Stimulated activated CD4-positive, alpha-beta T cell treated with anti-CD3 and anti-CD28 coated beads, Interleukin-12 subunit alpha, Interleukin-12 subunit beta, amount 100 ng/mL, for 4 hours (primary cell): ENCODE data around the gene SLIRP.
"Not testable (repeated sequence)": the region's sequence is repeated elsewhere in the genome, so short reads cannot be mapped to it uniquely, and the experiment has no call there.

ENCODE experiments used
- DNase-seq: peaks from one replicate; pipeline ENCODE4 v3.0.0-alpha.2; 2020

The SLIRP gene

DNA sequence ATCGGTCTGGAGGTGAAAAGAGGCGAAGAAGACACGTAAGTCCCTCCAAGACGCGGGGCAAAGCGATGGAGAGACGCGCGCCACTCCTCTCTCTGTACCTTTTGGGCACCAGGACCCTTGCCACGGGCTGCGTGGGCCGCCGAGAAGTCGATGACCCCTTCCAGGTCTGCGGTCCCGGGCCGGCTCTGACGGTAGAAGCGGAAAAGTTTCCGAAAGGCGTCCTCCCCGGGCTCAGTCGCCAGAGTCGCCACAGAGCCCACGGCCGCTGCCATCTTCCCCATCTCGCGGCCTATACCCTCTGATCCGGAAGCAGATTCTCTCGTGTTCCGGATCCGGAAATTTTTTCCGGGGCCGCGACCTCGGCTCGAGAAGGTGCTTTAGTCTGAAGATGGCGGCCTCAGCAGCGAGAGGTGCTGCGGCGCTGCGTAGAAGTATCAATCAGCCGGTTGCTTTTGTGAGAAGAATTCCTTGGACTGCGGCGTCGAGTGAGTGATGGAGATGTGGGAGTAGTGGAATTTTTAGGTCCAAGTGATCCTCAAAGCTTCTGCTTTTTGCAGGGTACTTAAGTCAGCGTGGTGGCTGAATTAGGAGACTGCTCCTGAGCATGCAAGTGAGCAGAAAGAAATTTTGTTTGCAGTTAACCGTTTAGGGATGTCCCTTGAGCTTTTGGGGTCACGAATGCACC is at the start of gene SLIRP, which contains the start of gene ALKBH1:
TSS of gene SLIRP (plus strand) at position 380 of the 685 bp plus-strand sequence. CDS start at position 389, 9 bp downstream.
TSS of gene ALKBH1 (minus strand) at position 300 of the 685 bp plus-strand sequence. CDS start at position 281, 19 bp downstream.
- DNase-seq = peak; percentile 78

DNA sequence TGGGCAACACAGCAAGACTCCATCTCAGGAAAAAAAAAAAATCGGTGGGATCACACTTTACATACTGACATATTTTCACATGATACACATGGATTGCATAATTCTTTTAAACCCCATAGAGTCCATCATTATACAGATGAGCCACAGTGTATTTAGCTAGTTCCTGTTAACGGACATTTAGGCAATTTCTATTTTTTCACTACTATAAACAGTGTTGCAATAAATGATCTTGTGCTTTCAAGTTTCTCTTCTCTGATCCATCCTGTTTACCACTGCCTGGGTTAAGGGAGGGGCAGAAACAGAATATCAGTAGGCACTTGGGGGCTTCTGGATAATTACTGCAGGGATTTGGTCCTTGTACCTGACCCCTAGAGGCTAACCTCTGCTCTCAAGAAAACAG is 48.1 kb upstream of the SLIRP start:
- no peak for DNase-seq

DNA sequence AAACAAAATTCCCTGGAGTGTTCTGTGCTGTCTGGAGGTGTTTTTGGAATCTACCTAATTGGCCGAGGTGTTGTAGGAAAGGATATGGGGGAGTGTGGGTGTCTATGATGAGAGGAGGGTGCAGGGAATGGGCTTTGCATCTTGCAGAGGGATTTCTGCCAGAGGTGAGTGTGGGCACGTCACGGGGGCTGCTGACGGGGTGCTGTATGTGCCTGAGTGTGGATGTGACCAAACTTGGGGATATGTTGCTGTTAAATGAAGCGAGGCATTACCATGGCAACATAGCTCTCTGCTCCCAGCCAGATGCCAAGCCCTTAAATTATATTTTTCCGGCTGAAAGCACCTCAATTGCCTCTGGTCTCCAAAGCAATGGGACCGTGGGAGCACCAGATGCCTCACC is 47.1 kb upstream of the SLIRP start:
- DNase-seq = no peak

DNA sequence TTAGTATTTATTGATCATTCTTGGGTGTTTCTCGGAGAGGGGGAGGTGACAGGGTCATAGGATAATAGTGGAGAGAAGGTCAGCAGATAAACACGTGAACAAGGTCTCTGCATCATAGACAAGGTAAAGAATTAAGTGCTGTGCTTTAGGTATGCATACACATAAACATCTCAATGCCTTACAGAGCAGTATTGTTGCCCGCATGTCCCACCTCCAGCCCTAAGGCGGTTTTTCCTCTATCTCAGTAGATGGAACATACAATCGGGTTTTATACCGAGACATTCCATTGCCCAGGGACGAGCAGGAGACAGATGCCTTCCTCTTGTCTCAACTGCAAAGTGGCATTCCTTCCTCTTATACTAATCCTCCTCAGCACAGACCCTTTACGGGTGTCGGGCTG is 46.3 kb upstream of the SLIRP start:
- DNase-seq = not testable (repeated sequence)

DNA sequence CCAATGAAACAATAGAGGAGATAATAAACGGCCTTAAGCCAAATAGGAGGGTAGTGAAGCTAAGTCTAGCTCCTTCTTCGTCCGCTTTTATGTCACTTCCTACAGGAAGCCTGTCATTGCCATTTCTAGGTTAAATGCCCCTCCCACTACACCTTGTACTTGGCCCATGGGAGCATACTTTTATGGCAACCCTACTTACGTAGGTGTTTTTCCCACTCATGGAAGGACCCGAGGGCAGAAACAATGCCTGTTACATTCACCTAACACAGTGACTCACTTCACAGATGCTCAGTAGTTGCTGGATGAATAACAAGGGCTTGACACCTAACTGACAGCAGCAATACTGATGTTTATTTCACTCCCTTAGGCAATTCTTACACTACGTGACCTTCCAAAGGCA is 44.6 kb upstream of the SLIRP start:
- no peak for DNase-seq

DNA sequence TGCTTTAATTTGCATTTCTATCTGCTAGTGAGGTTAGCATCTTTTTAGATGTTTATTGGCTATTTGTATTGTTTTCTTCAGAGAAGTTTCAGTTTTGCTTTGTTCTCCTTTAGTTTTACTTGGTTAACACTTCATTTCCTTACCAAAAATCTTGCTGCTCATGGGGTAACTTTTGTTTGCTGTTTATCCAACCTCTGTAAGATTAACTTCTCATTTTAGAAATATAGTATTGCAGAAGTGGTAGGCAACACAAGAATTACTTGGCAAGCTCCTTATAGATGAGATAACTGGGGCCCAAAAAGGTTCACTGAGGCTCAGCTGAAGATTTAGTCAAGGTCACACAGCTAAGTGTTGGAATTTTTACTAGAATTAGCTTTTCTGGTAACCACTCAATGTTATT is 40.6 kb upstream of the SLIRP start:
- DNase-seq = no peak

DNA sequence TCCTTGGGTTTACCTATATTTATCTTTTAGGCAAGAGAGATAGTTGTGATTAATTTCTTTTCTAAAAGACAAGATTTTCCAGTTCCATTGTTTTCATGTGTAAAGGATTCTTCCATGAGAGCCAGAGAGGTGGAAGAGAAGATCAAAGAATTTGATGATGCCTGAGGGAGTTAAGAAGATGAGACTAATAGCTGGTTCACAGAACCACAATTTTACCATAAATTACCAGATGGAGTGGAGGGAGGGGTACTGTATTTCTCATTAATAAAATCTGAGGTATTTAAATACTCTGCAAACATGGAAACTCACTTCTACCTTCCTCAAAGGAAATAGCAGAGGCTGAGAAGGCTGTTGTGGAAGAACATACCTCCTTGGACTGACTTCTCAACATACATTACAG is 34.7 kb upstream of the SLIRP start:
- no peak for DNase-seq

DNA sequence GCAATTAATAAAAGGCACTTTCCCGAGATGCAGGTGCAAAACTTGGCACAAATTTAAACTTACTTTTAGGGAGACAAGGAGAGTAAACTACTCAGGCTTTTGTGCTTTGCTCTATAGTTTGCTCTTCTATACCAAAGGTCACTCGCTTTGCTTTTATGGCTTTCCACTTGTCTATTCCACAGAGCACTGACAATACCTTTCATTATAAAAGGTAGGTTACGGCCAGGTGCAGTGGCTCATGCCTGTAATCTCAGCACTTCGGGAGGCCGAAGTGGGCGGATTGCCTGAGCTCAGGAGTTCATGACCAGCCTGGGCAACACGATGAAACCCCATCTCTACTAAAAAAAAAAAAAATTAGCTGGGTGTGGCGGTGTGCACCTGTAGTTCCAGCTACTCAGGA is 33.0 kb upstream of the SLIRP start:
- no peak for DNase-seq

DNA sequence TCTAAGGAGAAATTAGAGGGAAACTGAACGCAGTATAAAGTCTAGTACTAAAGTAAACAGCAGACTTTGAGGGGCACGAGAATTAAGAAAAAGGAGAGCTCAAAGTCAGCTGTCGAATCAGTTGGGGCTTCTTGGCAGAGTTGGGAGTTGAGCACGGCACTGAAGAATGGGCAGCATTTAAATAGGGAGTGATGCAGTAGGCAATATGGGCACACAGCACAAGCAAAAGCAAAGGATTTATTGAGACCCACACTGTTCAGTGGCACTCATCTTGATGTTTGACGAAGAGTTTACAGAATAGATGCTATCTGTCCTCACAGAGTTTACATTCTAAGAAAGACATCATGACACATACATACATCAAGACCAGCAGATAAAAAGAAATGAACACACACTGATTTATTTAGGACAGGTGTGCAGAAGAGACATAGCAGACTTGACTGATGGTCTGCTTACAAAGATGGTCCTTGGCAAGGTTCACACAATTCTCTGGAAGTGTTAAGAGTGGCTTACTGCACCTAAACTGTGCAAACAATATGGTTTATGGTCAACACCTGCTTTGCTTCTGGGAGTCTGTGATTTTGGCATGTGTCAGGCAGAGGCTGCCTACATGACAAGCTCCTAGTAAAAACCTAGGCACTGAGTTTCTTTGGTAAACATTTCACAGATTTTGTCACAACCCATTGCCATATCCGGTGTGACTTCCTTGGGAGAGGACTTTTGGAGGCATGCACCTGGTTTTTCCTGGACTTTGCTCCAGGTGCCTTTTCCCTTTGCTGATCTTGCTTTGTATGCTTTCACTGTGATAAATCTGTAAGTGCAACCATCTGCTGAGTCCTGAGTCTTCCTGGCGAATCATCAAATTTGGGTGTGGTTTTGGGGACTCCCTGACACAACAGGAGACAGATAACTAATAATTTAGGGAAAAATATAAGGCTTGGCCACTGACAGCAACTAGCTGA is 26.4 kb upstream of the SLIRP start:
- no peak for DNase-seq

DNA sequence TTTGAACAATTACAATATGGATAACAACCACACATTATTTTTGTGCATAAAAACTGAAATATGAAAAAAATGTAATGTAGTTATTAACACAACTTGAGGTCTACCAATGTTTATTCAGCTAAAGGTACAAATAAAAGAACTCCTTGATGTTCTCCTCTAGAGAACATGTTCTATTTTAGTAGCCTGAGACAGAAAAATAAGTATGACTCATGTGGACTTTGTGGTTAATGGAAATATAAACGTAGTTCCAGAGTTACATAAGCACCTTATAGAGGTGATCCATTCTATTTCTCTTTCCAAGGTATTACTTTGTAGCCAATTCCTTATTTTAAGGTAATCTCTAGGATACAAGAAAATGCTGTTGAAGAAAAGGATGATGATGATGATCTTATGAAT is 25.7 kb upstream of the SLIRP start:
- no peak for DNase-seq

DNA sequence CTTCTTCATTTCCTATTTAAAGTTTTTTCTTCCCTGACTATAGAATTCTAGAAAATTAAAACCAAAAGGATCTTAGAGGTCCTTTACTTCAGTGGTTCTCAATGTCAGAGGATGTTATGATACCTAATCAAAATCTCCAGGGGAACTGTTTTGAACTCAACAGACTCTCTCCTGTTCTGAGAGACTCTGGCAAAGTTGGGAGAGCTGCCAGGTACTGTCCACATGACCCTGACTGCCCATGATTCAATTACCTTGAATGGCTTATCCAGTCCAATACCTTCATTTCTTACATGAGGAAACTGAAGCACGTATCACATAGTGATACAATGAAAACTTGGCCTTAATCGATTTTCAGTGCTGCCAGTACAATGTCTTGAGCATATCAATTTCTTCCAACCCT is 16.6 kb upstream of the SLIRP start:
- DNase-seq = no peak

DNA sequence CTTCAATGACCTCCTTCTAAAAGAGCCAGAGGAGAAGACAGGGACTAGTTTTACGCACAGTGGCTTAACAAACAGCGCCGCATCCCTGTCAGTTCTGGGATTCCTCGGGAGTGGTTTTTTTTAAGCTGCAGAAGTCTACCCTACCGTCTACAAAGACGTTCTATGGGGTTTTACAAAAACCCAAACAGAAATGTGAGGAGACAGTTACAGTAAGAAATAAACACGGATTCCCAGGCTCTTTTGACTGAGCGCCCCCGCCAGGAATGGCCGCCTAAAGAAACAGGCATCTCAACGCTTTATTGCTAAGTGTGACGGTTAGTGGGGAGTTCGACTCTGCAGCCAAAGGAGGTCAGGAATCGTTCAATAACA is 564 bp upstream of the SLIRP start:
- no peak for DNase-seq

DNA sequence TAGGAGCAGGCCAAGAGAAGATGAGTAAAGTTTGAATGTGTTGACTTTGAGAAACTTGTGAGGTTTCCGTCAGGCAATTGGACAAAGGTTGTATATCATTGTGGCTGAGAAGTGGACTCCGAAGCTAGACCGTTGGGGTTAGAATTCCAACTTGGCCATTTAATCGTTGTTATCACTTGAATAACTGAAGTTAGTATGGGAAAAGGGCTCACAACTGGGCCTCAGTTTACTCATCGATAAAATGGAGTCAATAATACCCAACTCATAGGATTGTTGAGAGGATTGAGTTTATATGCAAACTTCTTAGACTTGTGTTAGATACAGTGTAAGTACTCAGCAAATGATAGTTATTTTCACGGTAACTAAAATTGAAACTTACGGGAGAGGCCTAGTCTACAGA is 846 bp downstream of the SLIRP start:
- no peak for DNase-seq

DNA sequence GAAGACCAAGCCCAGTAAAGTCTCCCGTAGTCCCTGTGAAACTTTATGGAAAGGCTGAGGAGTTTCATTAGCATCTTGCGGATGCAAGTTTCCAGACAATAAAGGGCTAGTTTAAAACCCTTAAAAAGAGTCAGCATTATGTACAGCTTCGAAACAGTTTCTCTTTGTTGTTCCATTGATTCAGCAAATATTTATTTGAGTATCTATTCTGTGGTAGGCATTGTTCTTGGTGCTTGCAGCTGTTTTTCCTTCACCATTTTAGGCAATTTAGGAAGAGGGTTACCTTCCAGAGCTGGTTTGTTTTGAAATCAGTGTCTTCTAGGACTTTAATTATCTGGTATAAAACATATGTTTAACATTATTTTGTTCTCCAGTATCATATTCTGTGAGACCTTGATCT is 1.5 kb downstream of the SLIRP start:
- no peak for DNase-seq

DNA sequence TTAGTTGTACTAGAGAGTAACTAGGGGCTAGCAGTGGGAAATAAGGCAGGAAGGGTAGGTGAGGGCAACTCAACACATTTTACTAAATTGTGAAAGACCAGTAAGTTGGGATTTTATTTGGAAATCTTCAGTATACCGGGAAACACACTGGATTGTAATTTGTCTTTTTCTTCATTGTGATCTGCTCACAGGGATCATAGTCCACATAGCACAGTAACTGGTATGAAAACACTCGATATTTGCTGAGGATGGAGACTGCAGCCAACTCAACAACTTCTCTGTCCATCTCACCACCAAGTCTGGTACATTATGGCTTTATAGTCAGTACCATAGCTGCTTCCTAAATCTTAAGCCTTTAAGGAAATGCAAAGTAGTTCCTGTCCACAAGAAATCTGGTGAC is 2.5 kb downstream of the SLIRP start:
- DNase-seq = no peak

DNA sequence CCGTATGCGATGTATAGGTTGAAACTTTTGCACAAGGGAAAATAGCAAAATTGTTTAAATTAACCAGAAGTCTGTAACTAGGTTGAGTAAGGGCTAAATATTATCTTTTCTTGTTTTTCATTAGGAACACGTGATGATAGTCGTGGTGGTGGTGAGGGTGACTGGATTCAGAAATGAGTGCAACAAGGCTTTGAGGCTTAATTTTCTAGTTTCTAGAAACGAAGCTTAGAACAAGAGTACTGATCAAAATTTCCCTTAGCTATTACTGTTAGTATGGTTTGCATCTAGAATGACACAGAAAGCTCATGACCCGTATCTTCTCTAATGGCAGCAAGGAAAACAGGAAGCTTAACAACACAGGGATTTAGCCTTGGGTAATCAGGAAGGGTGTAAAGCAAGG is 7.0 kb downstream of the SLIRP start:
- DNase-seq = no peak

DNA sequence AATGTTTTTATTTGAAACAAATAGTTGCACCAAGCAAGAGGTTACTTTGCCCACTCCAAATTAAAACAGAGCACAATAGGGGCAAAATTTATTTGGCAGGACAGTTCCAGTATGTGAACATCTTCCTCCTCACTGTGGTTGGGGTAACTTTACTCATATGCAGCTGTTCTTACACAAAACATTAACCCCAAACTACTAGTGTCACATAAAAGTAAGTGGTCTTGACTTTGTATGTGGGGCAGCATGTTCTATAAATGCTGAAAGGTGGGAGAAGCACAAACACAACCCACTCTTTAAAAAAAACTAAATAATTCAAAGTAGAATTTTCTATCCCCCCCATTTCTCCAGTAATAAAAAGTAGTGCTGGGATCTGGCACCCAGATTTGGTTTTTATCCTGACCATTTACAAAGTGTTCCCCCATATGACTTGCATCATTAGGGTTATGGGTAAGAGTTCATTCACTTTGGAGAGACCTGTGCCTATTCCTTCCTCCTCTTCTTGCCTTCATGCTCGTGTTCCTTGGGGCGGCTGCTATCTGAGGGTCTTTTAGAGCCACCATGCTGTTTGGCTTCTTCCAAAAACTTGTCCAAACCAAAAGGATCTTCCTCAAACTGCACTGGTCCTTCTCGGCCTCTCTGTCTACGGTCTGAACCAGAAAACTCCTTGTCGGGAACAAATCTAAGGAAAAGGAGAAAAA is 9.9 kb downstream of the SLIRP start:
- DNase-seq = no peak

DNA sequence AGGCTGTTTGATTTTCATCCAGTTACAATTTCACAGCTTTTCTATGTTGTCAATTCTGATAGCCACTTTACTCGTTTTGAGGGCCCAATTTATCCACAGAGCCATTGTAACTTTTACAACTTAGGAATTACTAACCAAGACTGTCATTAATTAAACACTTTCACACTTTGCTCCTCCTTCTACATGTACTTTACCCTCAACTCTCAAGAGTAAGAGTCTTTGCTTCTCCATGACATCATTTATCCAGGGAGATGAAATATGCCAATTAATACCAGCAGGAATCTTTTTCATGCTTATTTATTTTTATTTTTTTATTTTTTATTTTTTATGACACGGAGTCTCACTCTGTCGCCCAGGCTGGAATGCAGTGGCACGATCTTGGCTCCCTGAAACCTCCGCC is 13.5 kb downstream of the SLIRP start:
- no peak for DNase-seq

DNA sequence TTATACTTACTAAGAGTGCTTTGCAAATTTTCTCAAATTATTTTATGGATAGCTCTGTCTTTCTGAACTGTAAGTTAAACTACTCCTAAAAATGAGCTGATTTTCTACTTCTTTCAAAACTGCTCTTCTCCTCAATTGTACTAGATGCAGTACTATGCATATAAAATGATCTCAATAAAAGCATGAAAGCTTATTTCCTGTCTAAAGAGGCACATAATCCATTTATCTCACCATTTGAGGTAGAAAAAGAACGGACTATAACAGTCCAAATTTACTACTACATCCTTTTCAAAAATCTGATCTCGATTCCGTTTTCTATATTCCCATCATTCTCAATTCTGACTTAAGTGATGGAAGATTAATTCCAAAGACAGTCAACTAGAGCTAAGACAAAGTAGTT is 14.4 kb downstream of the SLIRP start:
- no peak for DNase-seq

DNA sequence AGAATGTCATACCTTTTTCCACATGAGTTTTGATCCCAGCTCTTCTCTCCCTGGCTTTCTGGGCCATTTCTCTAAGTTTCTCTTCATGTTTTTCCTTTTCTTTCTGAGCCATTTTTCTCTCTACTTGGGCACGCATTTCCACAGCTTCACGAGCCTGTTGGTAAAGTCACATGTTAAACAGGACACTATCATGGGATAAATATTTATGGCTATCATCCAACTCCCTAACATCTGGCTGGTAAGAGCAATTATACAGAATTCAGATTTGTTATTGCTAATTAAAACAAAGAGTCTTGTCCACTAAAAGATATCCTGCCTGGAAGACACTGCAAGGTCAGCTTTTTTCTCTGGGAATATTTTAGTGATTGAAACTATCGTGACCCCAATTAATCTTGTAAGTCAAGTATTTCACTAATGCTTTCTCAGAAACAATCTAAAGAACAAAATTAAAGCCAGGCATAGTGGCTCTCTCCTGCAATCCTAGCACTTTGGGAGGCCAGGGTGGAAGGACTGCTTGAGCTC is 23.1 kb downstream of the SLIRP start:
- DNase-seq = no peak

DNA sequence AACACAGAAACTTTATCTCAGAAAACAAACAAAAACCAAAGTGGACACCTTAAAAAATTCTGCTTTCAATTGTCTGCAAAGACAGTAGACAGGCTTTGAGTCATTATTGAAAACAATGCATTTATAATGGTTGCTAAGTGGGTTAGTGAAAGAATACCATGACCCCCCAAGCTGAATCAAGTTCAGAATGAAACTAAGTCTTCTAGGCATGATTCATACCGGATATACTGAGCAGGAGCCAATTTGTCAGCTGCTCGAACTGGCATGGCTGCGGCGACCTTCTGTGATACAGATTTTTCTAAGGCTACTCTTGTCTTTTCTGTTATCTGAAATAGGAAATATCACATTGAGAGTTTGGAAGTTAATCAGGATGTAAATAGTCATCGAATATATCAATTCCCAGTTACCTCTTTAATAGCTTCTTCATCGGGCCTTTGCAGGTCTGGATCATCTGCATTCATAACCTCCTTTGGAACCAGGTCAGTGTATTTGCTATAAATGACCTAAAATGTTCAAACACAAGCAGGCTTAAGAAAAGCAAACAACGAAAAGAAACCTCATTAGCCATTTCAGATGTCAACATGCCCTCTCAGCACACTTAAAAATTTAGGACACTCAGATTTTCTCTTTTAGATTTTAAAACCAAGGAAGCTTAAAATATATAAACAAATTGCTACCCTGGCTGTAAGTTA is 30.8 kb downstream of the SLIRP start:
- no peak for DNase-seq

DNA sequence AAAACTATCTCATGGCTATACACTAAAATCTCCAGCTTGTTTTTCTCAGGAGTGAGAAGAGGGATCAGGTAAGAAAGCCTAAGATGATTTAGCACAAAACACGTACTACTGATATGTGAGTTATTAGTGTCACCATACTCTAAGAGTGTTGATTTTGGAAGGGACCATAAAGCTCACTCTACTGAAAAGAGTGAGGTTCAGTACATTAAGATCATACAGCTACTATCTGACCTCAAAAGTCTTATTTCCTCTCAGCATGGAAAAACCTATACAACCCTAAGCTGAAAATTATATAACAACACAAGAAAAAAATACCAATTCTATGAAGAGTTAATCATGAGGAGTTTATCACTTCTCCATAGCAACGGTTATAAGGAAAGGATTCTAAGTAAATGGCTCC is 33.5 kb downstream of the SLIRP start:
- no peak for DNase-seq
